Measurements from ENCODE around the gene SLC30A2. TPM values are rescaled to one million over a fixed set of nuclear protein-coding genes. Genes with fewer than 3 reads are reported as not detected.

The SLC30A2 gene
- total and polyA plus RNA-seq, 10 of the 15 experiments (the other 5 are each of a cell fraction or from before 2014, with no cell fraction given): 0.13 TPM; not detected in 9

DNA sequence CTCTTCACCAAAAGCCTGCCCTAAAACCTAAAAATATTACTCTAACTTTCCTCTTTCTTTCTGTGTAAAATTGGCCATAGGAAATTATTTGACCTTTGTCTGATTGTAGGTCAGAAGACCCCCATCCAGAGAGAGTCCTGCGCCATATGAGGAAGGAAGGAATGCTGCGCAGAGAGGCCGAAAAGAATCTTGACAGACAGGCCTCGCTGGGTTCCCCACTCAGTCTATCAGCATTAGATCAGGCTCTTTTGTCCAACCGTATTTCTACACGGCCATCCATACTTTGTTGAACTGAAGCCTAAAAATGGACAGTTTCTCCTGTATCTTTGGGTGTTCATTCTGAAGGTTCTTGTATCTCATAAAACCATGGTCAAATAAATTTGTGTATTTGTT, 4.3 kb upstream of the SLC30A2 start:
- no peak for ATAC-seq
- POLR2A ChIA-PET: no interaction called here
- H3K27me3 ChIP-seq (replicated peaks in 1 of 2; ENCODE audit: control insufficient read depth in 2 of 2, insufficient read depth in 2 of 2, low read length in 1 of 2): peaks cover 11 to 17% of the 10 kb centered on the region in 2 experiments
- H3K4me3 ChIP-seq: no peak overlapping the region
- H3K4me2 ChIP-seq (ENCODE audit: control insufficient read depth, insufficient read depth): no peak overlapping the region
- H3K9ac ChIP-seq (ENCODE audit: control insufficient read depth, insufficient read depth, low read length): no peak overlapping the region
- SMC1A ChIA-PET (ENCODE audit: uncharacterized antibody, unreplicated experiment): no interaction called here
- intact Hi-C loops (cut with micrococcal nuclease; ENCODE audit: unreplicated experiment): no loop called here
- H2AFZ ChIP-seq (ENCODE audit: control insufficient read depth, low read depth, low read length): no peak overlapping the region
- TF ChIP-seq, protein P1, sequence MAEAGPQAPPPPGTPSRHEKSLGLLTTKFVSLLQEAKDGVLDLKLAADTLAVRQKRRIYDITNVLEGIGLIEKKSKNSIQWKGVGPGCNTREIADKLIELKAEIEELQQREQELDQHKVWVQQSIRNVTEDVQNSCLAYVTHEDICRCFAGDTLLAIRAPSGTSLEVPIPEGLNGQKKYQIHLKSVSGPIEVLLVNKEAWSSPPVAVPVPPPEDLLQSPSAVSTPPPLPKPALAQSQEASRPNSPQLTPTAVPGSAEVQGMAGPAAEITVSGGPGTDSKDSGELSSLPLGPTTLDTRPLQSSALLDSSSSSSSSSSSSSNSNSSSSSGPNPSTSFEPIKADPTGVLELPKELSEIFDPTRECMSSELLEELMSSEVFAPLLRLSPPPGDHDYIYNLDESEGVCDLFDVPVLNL (IDR thresholded peaks at IDR 0.05; ENCODE audit: low read depth, low read length): no peak
- TF ChIP-seq STAT3 (IDR thresholded peaks at IDR 0.05; ENCODE audit: low read depth, low read length) (no peak), SMC3 (IDR thresholded peaks at IDR 0.05; ENCODE audit: borderline replicate concordance, low read length) (no peak), CHD1 (IDR thresholded peaks at IDR 0.05; ENCODE audit: low read depth, low read length) (no peak)
- H3K4me1 ChIP-seq (ENCODE audit: control insufficient read depth, insufficient read depth, low read length): no peaks in the 10 kb centered on the region
- H4K20me1 ChIP-seq (ENCODE audit: control insufficient read depth, insufficient read depth): no peaks in the 10 kb centered on the region
- H3K36me3 ChIP-seq (ENCODE audit: control insufficient read depth in 2 of 2, insufficient read depth in 2 of 2, low read length in 1 of 2): no peaks in the 10 kb centered on the region
- no peak for DNase-seq (ENCODE audit: low read depth, low spot score)
- FAIRE-seq: no peak
- RAD21 ChIA-PET (ENCODE audit: unreplicated experiment): no interaction called here
- in situ Hi-C loops (cut with MboI): no loop called here
- 51% methylated on average over 6 of the region's 6 CpGs for WGBS (ENCODE audit: insufficient coverage, insufficient replicate concordance, low lambda C conversion rate, missing lambda C conversion rate)
- CTCF ChIA-PET: interaction anchor here (0.6 kb wide), 1 partner anchor 94 kb away, joined by 3 read pairs; no protein-coding TSS in a partner anchor
- no peak overlapping the region for H3K27ac ChIP-seq (ENCODE audit: control insufficient read depth, insufficient read depth)
- H3K79me2 ChIP-seq (ENCODE audit: control insufficient read depth, insufficient read depth, low read length): no peaks in the 10 kb centered on the region
- BruUV-seq (replicated peaks): no TSS peak
- H3K9me3 ChIP-seq (replicated peaks; ENCODE audit: control insufficient read depth, insufficient read depth, low read length): no peaks in the 10 kb centered on the region

DNA sequence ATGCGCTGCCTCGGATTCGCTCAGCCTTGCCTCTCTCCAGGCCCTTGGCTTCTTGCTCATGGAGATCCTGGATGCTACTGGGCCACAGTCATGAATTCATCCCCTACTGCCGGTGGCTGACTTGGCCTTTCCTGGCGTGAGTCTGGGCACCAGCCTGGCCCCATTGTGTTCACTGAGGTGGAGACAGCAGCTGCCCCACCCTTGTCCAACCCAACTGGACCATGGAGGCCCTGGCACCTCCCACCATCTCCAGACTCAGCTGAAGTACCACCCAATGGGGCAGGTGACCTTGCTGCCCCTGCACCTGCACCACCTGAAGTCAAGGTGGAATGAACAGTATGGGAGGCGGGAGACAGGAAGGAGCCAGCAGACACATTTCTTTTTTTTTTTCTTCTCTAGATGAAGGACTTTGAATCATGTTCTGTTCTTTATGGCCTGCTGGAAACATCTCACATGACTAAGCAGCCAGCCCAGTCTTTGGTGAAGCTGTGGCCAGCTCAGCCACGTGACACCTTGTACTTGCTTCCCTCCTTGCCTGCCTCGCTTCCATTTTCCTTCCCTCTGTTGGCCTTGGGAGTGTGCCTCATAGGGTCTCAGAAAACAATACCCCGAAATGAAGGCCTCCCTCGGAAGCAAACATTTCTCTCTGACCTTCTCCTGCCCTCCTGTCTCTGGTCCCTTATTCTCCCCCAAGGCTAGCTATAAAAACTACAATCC, 3.8 kb upstream of the SLC30A2 start:
- H3K4me2 ChIP-seq (ENCODE audit: control insufficient read depth, insufficient read depth): no peak overlapping the region
- H3K27me3 ChIP-seq (replicated peaks in 1 of 2; ENCODE audit: control insufficient read depth in 2 of 2, insufficient read depth in 2 of 2, low read length in 1 of 2): peaks cover 10 to 19% of the 10 kb centered on the region in 2 experiments
- ATAC-seq (no peak), FAIRE-seq (no peak), DNase-seq (ENCODE audit: low read depth, low spot score) (no peak)
- H4K20me1 ChIP-seq (ENCODE audit: control insufficient read depth, insufficient read depth): no peaks in the 10 kb centered on the region
- WGBS (ENCODE audit: insufficient coverage, insufficient replicate concordance, low lambda C conversion rate, missing lambda C conversion rate): 39% methylated on average over 10 of the region's 10 CpGs
- no peak overlapping the region for H3K27ac ChIP-seq (ENCODE audit: control insufficient read depth, insufficient read depth)
- no peak overlapping the region for H2AFZ ChIP-seq (ENCODE audit: control insufficient read depth, low read depth, low read length)
- no peak overlapping the region for H3K4me3 ChIP-seq
- ChIA-PET RAD21 (ENCODE audit: unreplicated experiment) (no interaction called here), SMC1A (ENCODE audit: uncharacterized antibody, unreplicated experiment) (no interaction called here), CTCF (interaction anchor here (0.6 kb wide), 1 partner anchor 94 kb away, joined by 3 read pairs; no protein-coding TSS in a partner anchor), POLR2A (no interaction called here)
- in situ Hi-C loops (cut with MboI) (loop anchor here (5.0 kb wide), 1 partner anchor 93 kb away; no protein-coding TSS in a partner anchor), intact Hi-C loops (cut with micrococcal nuclease; ENCODE audit: unreplicated experiment) (no loop called here)
- BruUV-seq (replicated peaks): no TSS peak
- H3K9me3 ChIP-seq (replicated peaks; ENCODE audit: control insufficient read depth, insufficient read depth, low read length): no peaks in the 10 kb centered on the region
- H3K36me3 ChIP-seq (ENCODE audit: control insufficient read depth in 2 of 2, insufficient read depth in 2 of 2, low read length in 1 of 2): no peaks in the 10 kb centered on the region
- no peaks in the 10 kb centered on the region for H3K79me2 ChIP-seq (ENCODE audit: control insufficient read depth, insufficient read depth, low read length)
- H3K9ac ChIP-seq (ENCODE audit: control insufficient read depth, insufficient read depth, low read length): no peak overlapping the region
- H3K4me1 ChIP-seq (ENCODE audit: control insufficient read depth, insufficient read depth, low read length): no peaks in the 10 kb centered on the region
- TF ChIP-seq SMARCA5 (IDR thresholded peaks at IDR 0.05) (no peak), NRF1 (conservative IDR thresholded peaks at IDR 0.05; ENCODE audit: low read depth, low read length) (no peak), CBX5 (IDR thresholded peaks at IDR 0.05; ENCODE audit: low read depth) (no peak), NFYB (IDR thresholded peaks at IDR 0.05; ENCODE audit: insufficient read depth, low read depth, low read length) (no peak), ASH2L (IDR thresholded peaks at IDR 0.05; ENCODE audit: borderline replicate concordance, low read depth) (no peak), MTA3 (IDR thresholded peaks at IDR 0.05; ENCODE audit: borderline replicate concordance, low read length) (no peak), TCF12 (IDR thresholded peaks at IDR 0.05; ENCODE audit: low read depth, low read length) (no peak), RUNX3 (IDR thresholded peaks at IDR 0.05; ENCODE audit: low read length) (no peak), CHD1 (IDR thresholded peaks at IDR 0.05; ENCODE audit: low read depth, low read length) (no peak), TBL1XR1 (IDR thresholded peaks at IDR 0.05; ENCODE audit: low read depth, low read length) (no peak)
- TF ChIP-seq, protein P2, sequence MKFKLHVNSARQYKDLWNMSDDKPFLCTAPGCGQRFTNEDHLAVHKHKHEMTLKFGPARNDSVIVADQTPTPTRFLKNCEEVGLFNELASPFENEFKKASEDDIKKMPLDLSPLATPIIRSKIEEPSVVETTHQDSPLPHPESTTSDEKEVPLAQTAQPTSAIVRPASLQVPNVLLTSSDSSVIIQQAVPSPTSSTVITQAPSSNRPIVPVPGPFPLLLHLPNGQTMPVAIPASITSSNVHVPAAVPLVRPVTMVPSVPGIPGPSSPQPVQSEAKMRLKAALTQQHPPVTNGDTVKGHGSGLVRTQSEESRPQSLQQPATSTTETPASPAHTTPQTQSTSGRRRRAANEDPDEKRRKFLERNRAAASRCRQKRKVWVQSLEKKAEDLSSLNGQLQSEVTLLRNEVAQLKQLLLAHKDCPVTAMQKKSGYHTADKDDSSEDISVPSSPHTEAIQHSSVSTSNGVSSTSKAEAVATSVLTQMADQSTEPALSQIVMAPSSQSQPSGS (IDR thresholded peaks at IDR 0.05; ENCODE audit: low read length): no peak
- TF ChIP-seq, protein P3, sequence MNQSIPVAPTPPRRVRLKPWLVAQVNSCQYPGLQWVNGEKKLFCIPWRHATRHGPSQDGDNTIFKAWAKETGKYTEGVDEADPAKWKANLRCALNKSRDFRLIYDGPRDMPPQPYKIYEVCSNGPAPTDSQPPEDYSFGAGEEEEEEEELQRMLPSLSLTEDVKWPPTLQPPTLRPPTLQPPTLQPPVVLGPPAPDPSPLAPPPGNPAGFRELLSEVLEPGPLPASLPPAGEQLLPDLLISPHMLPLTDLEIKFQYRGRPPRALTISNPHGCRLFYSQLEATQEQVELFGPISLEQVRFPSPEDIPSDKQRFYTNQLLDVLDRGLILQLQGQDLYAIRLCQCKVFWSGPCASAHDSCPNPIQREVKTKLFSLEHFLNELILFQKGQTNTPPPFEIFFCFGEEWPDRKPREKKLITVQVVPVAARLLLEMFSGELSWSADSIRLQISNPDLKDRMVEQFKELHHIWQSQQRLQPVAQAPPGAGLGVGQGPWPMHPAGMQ (IDR thresholded peaks at IDR 0.05; ENCODE audit: borderline replicate concordance): no peak
